HG03097 (cell line): ENCODE data around the gene PDZD11.
"Not testable (repeated sequence)": the region's sequence is repeated elsewhere in the genome, so short reads cannot be mapped to it uniquely, and the experiment has no call there.

ENCODE experiments used
- ATAC-seq: cut with Tn5 transposase; IDR thresholded peaks from one replicate; pipeline ENCODE4 v1.9.1; 2021; ENCODE audit not compliant: unreplicated experiment, low FRiP score

Gene PDZD11

GRCh38 chrX:70257423-70258288, 32.1 kb downstream of the PDZD11 start:
- no peak for ATAC-seq

- ATAC-seq, result no peak
Observed at GRCh38 chrX:70255452-70255851, 34.3 kb downstream of the PDZD11 start.

- no peak for ATAC-seq
Observed at GRCh38 chrX:70254909-70255308, 34.8 kb downstream of the PDZD11 start.

DNA sequence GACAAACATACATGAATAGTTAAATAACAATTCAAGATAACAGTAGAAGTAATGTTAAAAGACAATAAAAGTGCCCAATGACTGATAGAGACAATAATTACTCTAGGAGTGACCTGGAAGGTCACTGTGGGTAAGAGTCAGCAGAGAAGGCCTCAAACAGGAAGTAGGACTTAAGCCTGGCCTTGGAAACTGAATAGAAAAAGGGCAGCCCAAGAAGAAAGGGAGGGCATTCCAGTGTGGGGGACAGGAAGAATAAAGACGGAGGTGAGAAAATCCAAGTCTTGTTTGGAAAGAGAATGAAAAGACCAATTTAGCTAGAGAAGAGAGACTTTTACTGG, 35.7 kb downstream of the PDZD11 start:
- ATAC-seq, result no peak

GRCh38 chrX:70253377-70254062, 36.2 kb downstream of the PDZD11 start:
- ATAC-seq, result no peak

DNA sequence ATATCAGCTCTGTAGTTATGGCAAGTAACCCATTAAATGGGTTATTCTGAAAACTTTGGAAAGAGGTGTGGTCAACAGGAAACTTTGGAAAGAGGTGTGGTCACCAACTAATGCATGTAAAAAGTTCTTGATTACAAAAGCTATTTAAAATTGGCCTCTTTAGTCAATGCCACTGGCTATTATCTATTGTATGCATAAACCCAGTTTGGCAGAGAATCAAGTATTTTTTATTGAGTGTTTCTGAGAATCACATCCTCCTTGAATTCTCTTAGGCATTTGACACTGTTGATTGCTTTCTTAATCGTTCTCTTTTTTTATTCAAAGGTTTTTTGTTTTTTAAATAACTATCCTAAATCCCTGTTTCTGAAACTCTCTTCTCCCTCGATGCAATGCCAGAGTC, 37.2 kb downstream of the PDZD11 start:
- no peak for ATAC-seq

DNA sequence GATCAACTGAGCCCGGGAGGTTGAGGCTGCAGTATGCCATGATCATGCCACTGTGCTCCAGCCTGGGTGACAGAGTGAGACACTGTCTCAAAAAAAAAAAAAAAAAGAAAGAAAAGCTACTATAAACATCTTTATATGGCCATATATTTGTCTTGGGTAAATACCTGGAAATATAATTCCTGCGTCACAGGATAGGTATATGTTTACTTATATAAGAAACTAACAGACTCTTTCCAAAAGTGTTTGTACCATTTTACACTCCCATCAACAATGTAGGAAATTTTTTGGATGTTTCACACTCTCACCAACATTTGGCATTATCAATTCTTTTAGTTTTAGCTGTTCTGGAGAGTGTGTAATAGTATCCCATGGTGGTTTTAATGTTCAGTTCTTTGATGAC, 42.5 kb downstream of the PDZD11 start:
- ATAC-seq, result no peak

- no peak for ATAC-seq
Observed at GRCh38 chrX:70244881-70245280, 44.8 kb downstream of the PDZD11 start.

- not testable (repeated sequence) for ATAC-seq
Observed at GRCh38 chrX:70243601-70244000, 46.1 kb downstream of the PDZD11 start.

- ATAC-seq, result no peak
Observed at GRCh38 chrX:70241501-70241900, 48.2 kb downstream of the PDZD11 start.

DNA sequence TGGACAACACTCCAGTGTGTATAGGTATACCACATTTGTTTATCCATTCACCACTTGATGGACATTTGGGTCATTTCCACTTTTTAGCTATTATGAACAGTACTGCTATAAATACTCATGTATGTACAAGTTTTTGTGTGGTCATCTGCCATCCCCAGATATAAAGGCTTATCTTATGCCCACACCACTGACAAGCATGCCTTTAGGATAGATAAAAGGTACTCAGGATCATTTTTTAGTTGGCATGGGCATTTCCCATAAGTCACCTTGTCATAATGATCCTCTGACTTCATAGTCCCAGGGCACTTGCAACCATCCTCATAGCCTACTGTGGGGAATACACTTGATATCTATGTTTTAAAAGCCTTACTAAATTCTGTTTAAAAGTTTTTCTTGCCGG, 49.0 kb downstream of the PDZD11 start:
- ATAC-seq, result no peak
